GM21381 (cell line): Measurements from ENCODE around the gene TUBGCP3.

Experiments
- ATAC-seq: cut with Tn5 transposase; IDR thresholded peaks from one replicate; pipeline ENCODE4 v1.9.1; 2021; ENCODE audit warnings: mild to moderate bottlenecking, moderate library complexity; ENCODE audit not compliant: unreplicated experiment

Gene TUBGCP3

GRCh38 chr13:112455476-112456059 lies 132.4 kb downstream of the TUBGCP3 start:
- no peak for ATAC-seq

GRCh38 chr13:112454648-112455334 lies 133.2 kb downstream of the TUBGCP3 start:
- ATAC-seq: no peak

GRCh38 chr13:112453874-112454647 lies 133.9 kb downstream of the TUBGCP3 start:
- ATAC-seq: no peak

DNA sequence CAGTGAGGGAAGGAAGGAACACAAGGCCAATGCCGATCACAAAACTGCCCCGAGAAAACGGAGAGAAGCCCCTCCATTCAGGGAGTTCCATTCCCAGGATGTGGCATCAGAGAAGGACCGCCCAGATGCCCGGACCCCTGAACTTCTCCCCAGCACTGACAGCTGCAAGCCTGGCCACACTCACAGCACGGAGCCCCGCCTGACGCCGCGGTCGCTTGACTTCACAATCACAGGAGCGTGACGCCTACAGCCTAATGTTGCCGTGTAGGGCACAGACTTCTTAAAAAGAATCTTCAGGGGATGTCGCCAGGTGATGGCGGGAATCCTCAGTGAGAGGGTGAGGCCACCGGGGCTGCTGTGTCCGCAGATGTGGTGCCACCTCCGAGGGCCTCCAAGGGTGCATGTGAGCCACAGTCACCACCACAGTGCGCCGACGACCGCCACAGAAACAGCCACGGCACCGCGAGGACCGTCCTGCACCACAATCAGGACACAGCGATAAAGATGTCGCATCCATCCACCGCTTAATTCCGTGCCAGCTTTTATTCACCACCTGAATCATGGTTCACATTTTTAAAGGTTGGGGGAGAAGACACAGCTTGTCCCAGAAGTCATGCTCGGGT lies 134.6 kb downstream of the TUBGCP3 start:
- no peak for ATAC-seq

DNA sequence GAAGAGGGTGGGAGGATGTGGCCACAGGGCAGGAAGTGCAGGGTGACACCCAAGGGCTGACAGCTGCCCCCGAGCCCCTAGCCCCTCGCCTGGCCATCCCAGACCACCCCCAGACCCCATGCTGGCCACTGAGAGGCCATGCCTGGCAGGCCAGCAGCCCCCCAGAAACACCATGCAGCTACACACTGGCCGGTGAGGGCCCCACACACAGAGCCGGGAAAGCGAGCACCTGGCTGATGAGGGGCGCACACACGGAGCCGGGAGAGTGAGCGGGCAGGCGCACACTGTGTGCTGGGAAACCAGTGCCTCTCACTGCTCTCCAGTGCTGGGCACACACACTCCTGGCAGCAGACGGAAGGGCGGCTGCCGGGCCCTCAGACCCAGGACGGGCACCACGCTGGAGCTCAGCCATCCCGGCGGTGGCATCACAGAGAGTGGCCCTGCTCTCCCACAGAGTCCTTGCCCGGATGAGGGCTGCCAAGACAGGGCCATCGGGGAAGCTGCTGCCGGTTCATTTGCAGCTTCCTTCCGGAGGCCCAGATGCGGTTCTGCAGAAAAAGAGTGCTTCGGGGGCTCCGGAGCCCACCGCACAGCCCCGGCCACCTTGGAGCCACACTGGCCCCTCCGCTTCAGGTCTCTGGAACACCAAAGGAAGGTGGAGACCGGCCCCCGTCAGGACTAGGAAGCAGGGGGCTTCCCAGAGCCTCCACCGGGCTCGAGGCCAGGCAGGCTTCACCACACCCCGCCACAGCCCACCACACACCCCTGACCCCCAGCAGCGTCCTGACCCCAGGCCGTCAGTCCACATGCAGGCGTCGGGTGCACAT lies 135.4 kb downstream of the TUBGCP3 start:
- ATAC-seq: no peak

GRCh38 chr13:112451512-112452379 lies 136.2 kb downstream of the TUBGCP3 start:
- no peak for ATAC-seq

- ATAC-seq: no peak
Observed at GRCh38 chr13:112450904-112451240, 137.1 kb downstream of the TUBGCP3 start.

DNA sequence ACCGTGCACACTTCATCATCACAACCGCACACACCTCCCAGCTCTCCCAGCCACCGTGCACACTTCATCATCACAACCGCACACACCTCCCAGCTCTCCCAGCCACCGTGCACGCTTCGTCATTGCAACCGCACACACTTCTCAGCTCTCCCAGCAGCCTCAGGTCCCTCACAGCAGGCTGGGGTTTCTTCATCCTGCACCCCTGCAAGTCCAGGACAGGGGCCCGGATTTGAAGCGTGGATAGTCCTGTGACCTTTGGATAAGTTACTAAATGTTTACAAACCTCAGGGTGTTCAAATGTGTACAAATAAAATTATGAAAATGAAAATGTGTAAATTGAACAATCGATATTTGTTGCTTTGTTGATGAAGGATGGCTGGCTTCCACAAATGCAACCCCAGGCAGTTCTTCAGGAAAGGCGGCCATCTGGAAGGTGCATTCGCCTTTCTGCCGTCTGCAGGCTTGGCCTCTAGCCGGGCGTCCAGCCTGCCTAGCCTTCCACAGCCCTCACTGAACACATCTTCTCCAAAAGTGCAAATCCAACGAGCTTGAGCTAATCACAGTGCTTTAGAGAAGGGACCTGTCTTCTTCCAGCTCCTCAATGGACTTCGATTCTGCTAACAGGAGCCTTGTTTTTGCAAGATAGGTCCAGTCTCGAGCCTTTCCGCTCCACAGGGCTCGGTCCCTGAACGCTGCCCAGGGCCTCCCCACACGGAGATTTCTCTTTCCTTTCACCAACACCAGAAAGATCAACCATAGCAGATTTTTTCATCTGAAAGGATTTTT lies 137.6 kb downstream of the TUBGCP3 start:
- no peak for ATAC-seq

GRCh38 chr13:112449545-112449930 lies 138.4 kb downstream of the TUBGCP3 start:
- no peak for ATAC-seq

DNA sequence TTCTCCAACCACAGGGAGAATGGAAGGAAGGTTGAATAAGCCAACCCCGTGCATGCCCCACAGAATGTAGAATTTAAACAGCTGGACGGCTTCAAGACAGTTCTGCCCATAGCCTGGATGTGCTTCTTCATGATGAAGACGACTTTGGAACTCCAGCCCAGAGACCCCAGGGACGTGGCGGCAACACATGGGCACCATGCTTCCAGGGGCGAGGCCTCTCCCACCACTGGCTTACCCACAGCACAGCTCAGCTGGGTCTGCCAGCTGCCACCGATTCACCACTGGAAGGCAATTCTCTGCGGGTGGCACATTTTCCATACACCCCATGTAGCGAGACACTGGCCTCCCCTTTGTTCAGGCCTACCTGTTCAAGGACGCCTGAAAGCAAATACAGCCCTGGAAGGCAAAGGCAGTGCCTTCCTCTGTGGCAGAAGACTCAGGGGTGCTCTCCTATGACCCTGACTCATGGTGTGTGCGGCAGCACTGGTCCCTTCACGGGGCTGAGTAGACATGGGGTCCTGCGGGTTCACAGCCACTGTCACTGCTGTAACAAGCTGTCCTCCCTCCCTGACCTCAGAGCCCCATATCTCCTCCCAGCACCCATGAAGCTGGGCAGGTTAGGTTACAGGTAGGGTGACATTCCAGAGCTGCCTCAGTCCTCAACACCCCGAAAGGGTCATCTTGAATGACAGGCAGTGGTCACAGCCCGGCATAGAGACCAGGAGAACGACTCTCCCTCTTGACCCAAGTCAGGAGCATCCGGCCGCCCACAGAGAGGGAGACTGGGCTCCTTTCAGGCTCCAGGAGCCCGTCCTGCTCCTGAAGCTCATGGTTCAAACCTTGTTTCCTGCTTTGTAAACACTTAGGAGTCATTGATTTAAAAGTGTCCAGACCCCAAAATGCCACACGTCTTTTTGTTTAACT lies 139.1 kb downstream of the TUBGCP3 start:
- no peak for ATAC-seq

GRCh38 chr13:112447761-112448603 lies 140.0 kb downstream of the TUBGCP3 start:
- ATAC-seq: no peak

DNA sequence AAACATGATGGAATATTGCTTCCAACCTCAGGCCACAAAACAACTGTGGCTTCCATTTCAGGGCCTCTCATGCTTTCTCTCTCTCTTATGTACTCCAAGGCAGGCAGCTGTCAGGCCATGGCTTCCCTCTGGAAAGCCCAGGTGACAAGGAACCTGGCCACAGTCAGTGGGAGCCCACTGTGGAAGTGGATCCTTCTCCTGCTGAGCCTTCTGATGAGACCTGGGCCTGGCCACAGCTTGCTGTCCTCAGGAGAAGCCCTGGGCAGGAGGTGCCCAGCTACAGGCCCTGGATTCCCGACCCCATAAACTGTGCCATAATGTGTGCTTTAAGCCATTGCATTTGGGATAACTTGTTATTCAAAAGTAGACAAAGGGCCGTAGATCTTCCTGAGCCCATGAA lies 140.6 kb downstream of the TUBGCP3 start:
- ATAC-seq: no peak

DNA sequence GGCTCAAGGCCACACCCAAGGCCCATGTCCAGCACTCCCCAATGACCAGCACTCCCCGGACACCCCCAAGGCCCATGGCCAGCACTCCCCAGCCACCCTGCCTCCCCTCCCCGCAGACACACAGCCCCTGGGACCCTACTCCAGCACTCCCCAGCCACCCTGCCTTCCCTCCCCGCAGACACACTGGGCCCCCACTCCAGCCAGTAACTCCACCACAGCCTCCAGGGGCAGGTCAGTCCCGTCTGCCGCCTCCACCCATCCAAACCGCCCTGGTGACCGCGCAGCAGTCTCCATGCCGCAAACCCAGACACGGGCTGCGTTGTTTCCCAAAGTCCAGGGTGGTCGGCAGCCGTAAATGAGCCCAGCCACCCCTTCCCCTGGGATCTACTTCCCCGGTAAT lies 141.1 kb downstream of the TUBGCP3 start:
- ATAC-seq: no peak

GRCh38 chr13:112446347-112446861 lies 141.5 kb downstream of the TUBGCP3 start:
- no peak for ATAC-seq

- ATAC-seq: no peak
Observed at GRCh38 chr13:112445411-112446271, 142.3 kb downstream of the TUBGCP3 start.
